BLaER1 (cell line): Measurements from ENCODE around the gene NCAPH2.

Experiments used
- H3K27ac ChIP-seq: shearing (Covaris generic); formaldehyde crosslinking; 2 replicates; pipeline ENCODE4 v1.8.1; 2022
- H3K27me3 ChIP-seq: shearing (Covaris generic); formaldehyde crosslinking; 2 replicates; pipeline ENCODE4 v1.8.1; 2022
- H3K36me3 ChIP-seq: shearing (Covaris generic); formaldehyde crosslinking; 2 replicates; pipeline ENCODE4 v1.8.1; 2022
- H3K4me1 ChIP-seq: shearing (Covaris generic); formaldehyde crosslinking; 2 replicates; pipeline ENCODE4 v1.8.1; 2022
- H3K4me2 ChIP-seq: shearing (Covaris generic); formaldehyde crosslinking; 2 replicates; pipeline ENCODE4 v1.8.1; 2022
- H3K4me3 ChIP-seq: shearing (Covaris generic); formaldehyde crosslinking; 2 replicates; pipeline ENCODE4 v1.8.1; 2022
- H3K9ac ChIP-seq: shearing (Covaris generic); formaldehyde crosslinking; 2 replicates; pipeline ENCODE4 v1.8.1; 2022
- H3K9me3 ChIP-seq: shearing (Covaris generic); formaldehyde crosslinking; 2 replicates; pipeline ENCODE4 v1.8.1; 2022
- H4K20me1 ChIP-seq: shearing (Covaris generic); formaldehyde crosslinking; 2 replicates; pipeline ENCODE4 v1.8.1; 2022
- Cebpa-rat ChIP-seq: shearing (Covaris generic); IDR thresholded peaks from 2 replicates; pipeline ENCODE4 v1.8.1; 2022

The NCAPH2 gene

GRCh38 chr22:50504369-50505211, 3.4 kb upstream of the NCAPH2 start:
- H3K4me2 ChIP-seq: peak overlapping the region; percentile 99; the same call in 1 of the 2 replicates
- H3K9ac ChIP-seq: no peak overlapping the region; the same call in 1 of the 2 replicates
- no peak overlapping the region for H3K4me3 ChIP-seq
- peaks cover 48% of the 10 kb centered on the region for H3K4me1 ChIP-seq
- peaks cover 50% of the 10 kb centered on the region for H4K20me1 ChIP-seq
- TF ChIP-seq Cebpa-rat: no peak
- H3K27me3 ChIP-seq: no peaks in the 10 kb centered on the region
- H3K27ac ChIP-seq: peak overlapping the region; percentile 89
- no peaks in the 10 kb centered on the region for H3K9me3 ChIP-seq
- H3K36me3 ChIP-seq: peaks cover 35% of the 10 kb centered on the region

- Histone ChIP-seq H3K4me1 (peaks cover 55% of the 10 kb centered on the region), H3K27ac (peak overlapping the region; percentile 89), H3K9ac (peak overlapping the region; percentile 92), H3K4me2 (peak overlapping the region; percentile 99), H3K27me3 (no peaks in the 10 kb centered on the region), H3K9me3 (no peaks in the 10 kb centered on the region), H4K20me1 (peaks cover 56% of the 10 kb centered on the region), H3K36me3 (peaks cover 41% of the 10 kb centered on the region), H3K4me3 (no peak overlapping the region)
- TF ChIP-seq Cebpa-rat: no peak
Measured at GRCh38 chr22:50505276-50505775, 2.7 kb upstream of the NCAPH2 start.

- Histone ChIP-seq H3K27ac (peak overlapping the region; percentile 89), H3K4me2 (peak overlapping the region; percentile 99), H4K20me1 (peaks cover 56% of the 10 kb centered on the region), H3K4me1 (peaks cover 57% of the 10 kb centered on the region), H3K4me3 (peak overlapping the region; percentile 94), H3K9ac (peak overlapping the region; percentile 92), H3K27me3 (no peaks in the 10 kb centered on the region), H3K9me3 (no peaks in the 10 kb centered on the region), H3K36me3 (peaks cover 45% of the 10 kb centered on the region)
- TF ChIP-seq Cebpa-rat: no peak
Measured at GRCh38 chr22:50505776-50506610, 2.0 kb upstream of the NCAPH2 start.

GRCh38 chr22:50506611-50507420, 1.2 kb upstream of the NCAPH2 start:
- no peak for TF ChIP-seq Cebpa-rat
- H3K27ac ChIP-seq: peak overlapping the region; percentile 89
- peak overlapping the region; percentile 94 for H3K4me3 ChIP-seq
- no peaks in the 10 kb centered on the region for H3K27me3 ChIP-seq
- H3K4me2 ChIP-seq: peak overlapping the region; percentile 99
- H3K4me1 ChIP-seq: peaks cover 57% of the 10 kb centered on the region
- H4K20me1 ChIP-seq: peaks cover 56% of the 10 kb centered on the region
- peaks cover 49% of the 10 kb centered on the region for H3K36me3 ChIP-seq
- H3K9me3 ChIP-seq: no peaks in the 10 kb centered on the region
- H3K9ac ChIP-seq: peak overlapping the region; percentile 92

- H3K4me2 ChIP-seq: peak within 1 kb of the TSS; percentile 99
- H3K4me3 ChIP-seq: peak within 1 kb of the TSS; percentile 94
- H3K9ac ChIP-seq: peak within 1 kb of the TSS; percentile 92
- H4K20me1 ChIP-seq: peaks cover 55% of the 10 kb centered on the region
- peaks cover 49% of the 10 kb centered on the region for H3K36me3 ChIP-seq
- H3K27me3 ChIP-seq: no peaks in the 10 kb centered on the region
- H3K9me3 ChIP-seq: no peaks in the 10 kb centered on the region
- no peak for TF ChIP-seq Cebpa-rat
- H3K4me1 ChIP-seq: peaks cover 56% of the 10 kb centered on the region
- H3K27ac ChIP-seq: peak within 1 kb of the TSS; percentile 89
Measured at GRCh38 chr22:50507421-50507990, 518 bp upstream of the NCAPH2 start, which contains the start of gene LMF2. Gene LMF2, minus strand, starts transcription at chr22:50507702. Its CDS starts 27 bp downstream, at chr22:50507675.

- no peaks in the 10 kb centered on the region for H3K9me3 ChIP-seq
- TF ChIP-seq Cebpa-rat: no peak
- H3K27me3 ChIP-seq: no peaks in the 10 kb centered on the region
- H3K36me3 ChIP-seq: peaks cover 49% of the 10 kb centered on the region
- H3K4me2 ChIP-seq: peak overlapping the region; percentile 96
- peak overlapping the region; percentile 87 for H3K9ac ChIP-seq
- peaks cover 48% of the 10 kb centered on the region for H3K4me1 ChIP-seq
- H4K20me1 ChIP-seq: peaks cover 61% of the 10 kb centered on the region
- peak overlapping the region; percentile 73 for H3K4me3 ChIP-seq
- peak overlapping the region; percentile 87; the same call in 1 of the 2 replicates for H3K27ac ChIP-seq
Measured at GRCh38 chr22:50508897-50509296, 873 bp downstream of the NCAPH2 start.

- Histone ChIP-seq H4K20me1 (peaks cover 74% of the 10 kb centered on the region), H3K9me3 (no peaks in the 10 kb centered on the region), H3K4me2 (no peak overlapping the region), H3K4me3 (no peak overlapping the region), H3K9ac (no peak overlapping the region; the same call in 1 of the 2 replicates), H3K27me3 (no peaks in the 10 kb centered on the region), H3K4me1 (peaks cover 38% of the 10 kb centered on the region), H3K36me3 (peaks cover 68% of the 10 kb centered on the region), H3K27ac (no peak overlapping the region)
- no peak for TF ChIP-seq Cebpa-rat
Measured at GRCh38 chr22:50513175-50513574, 5.2 kb downstream of the NCAPH2 start.

- Histone ChIP-seq H3K4me3 (no peak overlapping the region), H3K9ac (peak overlapping the region; percentile 24; the same call in 1 of the 2 replicates), H3K4me2 (no peak overlapping the region), H4K20me1 (peaks cover 69% of the 10 kb centered on the region), H3K27me3 (no peaks in the 10 kb centered on the region), H3K36me3 (peaks cover 87% of the 10 kb centered on the region), H3K9me3 (no peaks in the 10 kb centered on the region), H3K4me1 (peaks cover 17% of the 10 kb centered on the region; the same call in 1 of the 2 replicates), H3K27ac (no peak overlapping the region)
- TF ChIP-seq Cebpa-rat: no peak
Measured at GRCh38 chr22:50516068-50516467, 8.0 kb downstream of the NCAPH2 start.
